CD4-positive, alpha-beta T cell (primary cell): ENCODE data around the gene SPINT1. TPM values are rescaled to one million over a fixed set of nuclear protein-coding genes. Genes with fewer than 3 reads are reported as not detected.

Source experiments
- ATAC-seq: fragments of 200-7000 bp; cut with Tn5 transposase; one replicate; pipeline ENCODE4 v1.10.0; 2022; ENCODE audit warnings: mild to moderate bottlenecking; ENCODE audit not compliant: poor library complexity
- CTCF ChIA-PET: fragments of 350-600 bp; sonication (Branson Sonifier 250); formaldehyde crosslinking; loops from one replicate; lab custom pipeline; 2021; ENCODE audit warnings: antibody characterized with exemption, inconsistent platforms; lab: Charles Lee
- POLR2A ChIA-PET: fragments of 350-600 bp; sonication (Branson Sonifier 250); formaldehyde crosslinking; loops from one replicate; lab custom pipeline; 2021; ENCODE audit warnings: antibody characterized with exemption, inconsistent platforms; lab: Charles Lee
- DNase-seq, 14 experiments: peaks; one replicate each; pipeline ENCODE4 v3.0.0-alpha.2; 2013 to 2020; ENCODE audit warnings: mixed read lengths in 2 of 14
- H3K27ac ChIP-seq, 2 donors: one replicate each; pipeline versions ENCODE4 v1.5.1 to v1.7.0; 2013; ENCODE audit warnings: low read length in 2 of 2, low read depth in 1 of 2, mild to moderate bottlenecking in 1 of 2
- H3K27me3 ChIP-seq, 2 experiments: 1 replicate in 1 of 2; 2 replicates in 1 of 2; pipeline versions ENCODE4 v1.6.1 to v1.7.0; 2013; ENCODE audit warnings: low read length in 2 of 2, control low read depth in 1 of 2, mild to moderate bottlenecking in 1 of 2, moderate library complexity in 1 of 2; ENCODE audit not compliant: insufficient read depth in 2 of 2, control insufficient read depth in 1 of 2
- H3K36me3 ChIP-seq: one replicate; pipeline ENCODE4 v1.6.1; 2013; ENCODE audit warnings: low read length, control low read depth; ENCODE audit not compliant: insufficient read depth
- H3K4me1 ChIP-seq: one replicate; pipeline ENCODE4 v1.6.1; 2013; ENCODE audit warnings: low read length, control low read depth; ENCODE audit not compliant: insufficient read depth
- H3K4me3 ChIP-seq: one replicate; pipeline ENCODE4 v1.5.1; 2013; ENCODE audit warnings: mild to moderate bottlenecking, low read length, moderate library complexity
- H3K9me3 ChIP-seq, 2 experiments: 1 replicate in 1 of 2; 2 replicates in 1 of 2; pipeline versions ENCODE4 v1.6.1 to v1.7.0; 2013; ENCODE audit warnings: low read length in 2 of 2, mild to moderate bottlenecking in 2 of 2, control low read depth in 1 of 2, moderate library complexity in 1 of 2; ENCODE audit not compliant: control insufficient read depth in 1 of 2, insufficient read depth in 1 of 2
- H3K27ac Mint-ChIP-seq: one replicate; pipeline ENCODE4 v1.8.0; 2020; ENCODE audit warnings: mixed read lengths
- H3K27me3 Mint-ChIP-seq: one replicate; pipeline ENCODE4 v1.8.0; 2021; ENCODE audit warnings: mixed read lengths
- H3K36me3 Mint-ChIP-seq: one replicate; pipeline ENCODE4 v1.8.0; 2021; ENCODE audit warnings: low read depth, mixed read lengths
- H3K4me1 Mint-ChIP-seq: one replicate; pipeline ENCODE4 v1.8.0; 2021; ENCODE audit warnings: low read depth, mixed read lengths
- H3K4me3 Mint-ChIP-seq: one replicate; pipeline ENCODE4 v1.8.0; 2020; ENCODE audit warnings: mild to moderate bottlenecking, mixed read lengths
- H3K9me3 Mint-ChIP-seq: one replicate; pipeline ENCODE4 v1.8.0; 2020; ENCODE audit warnings: mixed read lengths
- CTCF ChIP-seq: fragments of 200-600 bp; IDR thresholded peaks from one replicate; pipeline ENCODE4 v1.8.0; 2022; ENCODE audit warnings: antibody characterized with exemption, mild to moderate bottlenecking
- intact Hi-C, 2 experiments: fragments of 100-400 bp; cut with DNase I in 1 of 2; cut with micrococcal nuclease in 1 of 2; formaldehyde crosslinking; loops; one replicate each; pipeline versions ENCODE4 v1.15.1 to v1.9.0; 2023 to 2025; cut with DNase I, micrococcal nuclease
- total RNA-seq, 174 experiments: library from RNA in 2 of 174; stranded (reverse) in 2 of 174; gene quantifications; one replicate each; pipeline ENCODE4 v1.2.3 and lab custom pipeline; 2021 to 2026

Gene SPINT1
- total RNA-seq, 2 experiments from 2014 or later = 1.0 to 1.6 TPM

DNA sequence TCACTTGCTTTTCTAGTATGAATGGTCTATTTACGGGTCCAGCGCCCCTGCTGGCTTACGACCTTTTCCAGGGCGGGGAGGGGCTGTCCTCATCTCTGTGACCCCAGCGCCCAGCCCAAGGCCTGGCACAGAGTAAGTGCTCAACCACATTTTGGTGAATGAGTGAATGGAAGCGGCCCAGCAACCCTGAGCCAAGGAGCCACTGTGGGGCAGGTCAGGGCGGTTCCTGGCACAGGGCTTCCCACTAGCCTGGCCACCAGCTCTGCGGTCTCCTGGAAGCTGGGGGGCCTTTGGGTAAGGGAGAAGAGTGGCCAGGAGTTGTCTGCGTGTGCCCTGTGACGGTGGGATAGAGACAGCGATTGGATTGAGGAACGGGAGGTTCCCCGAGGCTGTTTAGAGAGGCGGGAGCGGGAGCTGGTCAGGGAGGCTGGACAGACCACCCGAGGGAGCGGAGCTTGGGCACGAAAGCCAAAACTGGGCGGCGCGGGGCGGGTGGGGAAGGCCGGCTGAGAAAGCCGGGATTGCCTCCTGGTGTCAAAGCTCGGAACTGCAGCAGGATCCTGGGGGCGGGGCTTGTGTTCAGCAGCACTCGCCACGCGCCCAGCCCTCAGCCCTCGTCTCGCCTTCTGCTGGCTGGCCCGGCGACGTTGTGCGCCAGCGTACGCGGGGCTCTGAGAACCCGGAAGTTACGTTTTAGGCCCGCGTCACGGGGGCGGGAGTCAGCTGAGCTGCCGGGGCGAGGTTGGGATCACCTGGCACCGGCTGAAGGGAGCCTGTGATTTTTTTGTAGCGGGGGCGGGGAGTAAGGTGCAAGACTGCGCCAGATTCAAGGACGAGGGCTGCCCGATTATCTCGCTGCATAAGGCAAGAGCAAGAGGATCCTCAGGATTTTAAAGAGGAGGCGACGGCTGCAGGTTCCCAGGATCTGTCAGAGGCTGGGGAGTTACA lies 50.2 kb downstream of the SPINT1 start, which contains the start of gene VPS18:
Gene VPS18 (plus strand): TSS at position 718 of the 948 bp plus-strand sequence. CDS start 319 bp downstream, outside the sequence.
- peak; percentile 97 to 100 (median 99) for DNase-seq
- Mint-ChIP-seq H3K4me3 (peak within 1 kb of the TSS; percentile 100), H3K27ac (peak within 1 kb of the TSS; percentile 93), H3K27me3 (no peaks in the 10 kb centered on the region), H3K4me1 (peaks cover 39% of the 10 kb centered on the region), H3K9me3 (no peaks in the 10 kb centered on the region), H3K36me3 (peaks cover 39% of the 10 kb centered on the region)
- H3K36me3 ChIP-seq = peaks cover 12% of the 10 kb centered on the region
- peak within 1 kb of the TSS; percentile 57 to 81 for H3K27ac ChIP-seq
- H3K4me1 ChIP-seq = peaks cover 39% of the 10 kb centered on the region
- no peaks in the 10 kb centered on the region for H3K27me3 ChIP-seq
- peak within 1 kb of the TSS; percentile 79 for H3K4me3 ChIP-seq
- ChIA-PET CTCF (interaction anchor here (0.6 to 5.1 kb wide), 34 partner anchors 8 to 337 kb away, joined by 3 to 135 read pairs (median 5); partner anchors contain the start of genes CHAC1, CHP1, DNAJC17 and EXD1), POLR2A (interaction anchor here (0.7 to 2.5 kb wide), 18 partner anchors 10 to 439 kb away, joined by 3 to 55 read pairs (median 6); partner anchors contain the start of genes CCDC32, CHAC1, CHP1 and DLL4)
- peak; percentile 96 for ATAC-seq
- H3K9me3 ChIP-seq = no peaks in the 10 kb centered on the region
- intact Hi-C loops = loop anchor here (1.0 to 5.0 kb wide), 8 partner anchors 35 to 372 kb away; partner anchors contain the start of genes DNAJC17 (in 1 of the 2), KNL1 (in 1 of the 2), RMDN3 (in 1 of the 2) and ZFYVE19 (in 1 of the 2)
- TF ChIP-seq CTCF = peak; percentile 95

- H3K27ac Mint-ChIP-seq = peak overlapping the region; percentile 93
These were observed 51.0 kb downstream of the SPINT1 start for GRCh38 chr15:40894681-40895448.

More at GRCh38 chr15:40894681-40895448, 51.0 kb downstream of the SPINT1 start:
- ChIA-PET CTCF (interaction anchor here (0.6 to 5.1 kb wide), 32 partner anchors 9 to 336 kb away, joined by 3 to 135 read pairs (median 5); partner anchors contain the start of genes CHAC1, CHP1, DNAJC17 and EXD1), POLR2A (interaction anchor here (1.1 to 2.5 kb wide), 14 partner anchors 9 to 438 kb away, joined by 4 to 55 read pairs (median 6); partner anchors contain the start of genes CCDC32, CHP1, DNAJC17 and EXD1)
- ATAC-seq (peak; percentile 49), DNase-seq (peak in 13 of 14 experiments; percentile 20 to 83 (median 53))
- H3K27me3 Mint-ChIP-seq = no peaks in the 10 kb centered on the region
- Histone ChIP-seq H3K36me3 (peaks cover 21% of the 10 kb centered on the region), H3K9me3 (no peaks in the 10 kb centered on the region), H3K4me3 (peak overlapping the region; percentile 79), H3K27me3 (no peaks in the 10 kb centered on the region), H3K27ac (peak overlapping the region; percentile 57 to 81), H3K4me1 (peaks cover 42% of the 10 kb centered on the region)
- peaks cover 44% of the 10 kb centered on the region for H3K36me3 Mint-ChIP-seq
- TF ChIP-seq CTCF = peak; percentile 43
- no peaks in the 10 kb centered on the region for H3K9me3 Mint-ChIP-seq
- intact Hi-C loops = loop anchor here (1.0 to 5.0 kb wide), 10 partner anchors 36 to 387 kb away; partner anchors contain the start of genes DNAJC17 (in 1 of the 2), KNL1 (in 1 of the 2), RMDN3 (in 1 of the 2) and ZFYVE19 (in 1 of the 2)
- H3K4me1 Mint-ChIP-seq = peaks cover 39% of the 10 kb centered on the region
- peak overlapping the region; percentile 100 for H3K4me3 Mint-ChIP-seq
